ENCODE results near the gene CLBA1.

CLBA1 gene

GRCh38 chr14:105015242-105015641 is 29.7 kb downstream of the CLBA1 start:
- no peaks in the 10 kb centered on the region for H3K9me3 ChIP-seq
- no peak for TF ChIP-seq CTCF (IDR thresholded peaks at IDR 0.05; ENCODE audit: low read depth, low read length)
- peaks cover 42% of the 10 kb centered on the region for H3K4me1 ChIP-seq
- no peak overlapping the region for H3K4me3 ChIP-seq (ENCODE audit: low read depth, low read length)
- no peak for DNase-seq
- peaks cover 40% of the 10 kb centered on the region for H3K36me3 ChIP-seq
- no peaks in the 10 kb centered on the region for H3K27me3 ChIP-seq

GRCh38 chr14:105015905-105016304 is 30.3 kb downstream of the CLBA1 start:
- Histone ChIP-seq H3K36me3 (peaks cover 39% of the 10 kb centered on the region), H3K4me3 (ENCODE audit: low read depth, low read length) (no peak overlapping the region), H3K4me1 (peaks cover 42% of the 10 kb centered on the region)

GRCh38 chr14:105018414-105018813 is 32.8 kb downstream of the CLBA1 start:
- no peaks in the 10 kb centered on the region for H3K9me3 ChIP-seq
- no peak for TF ChIP-seq CTCF (IDR thresholded peaks at IDR 0.05; ENCODE audit: low read depth, low read length)
- no peaks in the 10 kb centered on the region for H3K27me3 ChIP-seq
- no peak overlapping the region for H3K4me3 ChIP-seq (ENCODE audit: low read depth, low read length)
- peaks cover 34% of the 10 kb centered on the region for H3K4me1 ChIP-seq
- DNase-seq = no peak
- H3K36me3 ChIP-seq = peaks cover 28% of the 10 kb centered on the region

More at GRCh38 chr14:105015905-105016304, 30.3 kb downstream of the CLBA1 start:
- H3K9me3 ChIP-seq = no peaks in the 10 kb centered on the region
- H3K27me3 ChIP-seq = no peaks in the 10 kb centered on the region
- no peak for TF ChIP-seq CTCF (IDR thresholded peaks at IDR 0.05; ENCODE audit: low read depth, low read length)
- no peak for DNase-seq

GRCh38 chr14:105019861-105020814 is 34.5 kb downstream of the CLBA1 start:
- Histone ChIP-seq H3K27me3 (no peaks in the 10 kb centered on the region), H3K9me3 (no peaks in the 10 kb centered on the region), H3K36me3 (peaks cover 28% of the 10 kb centered on the region), H3K4me3 (ENCODE audit: low read depth, low read length) (peak overlapping the region; percentile 62), H3K4me1 (peaks cover 18% of the 10 kb centered on the region)
- peak; percentile 51 for DNase-seq
- no peak for TF ChIP-seq CTCF (IDR thresholded peaks at IDR 0.05; ENCODE audit: low read depth, low read length)

- peaks cover 10% of the 10 kb centered on the region for H3K4me1 ChIP-seq
- DNase-seq = peak; percentile 99
- H3K27me3 ChIP-seq = no peaks in the 10 kb centered on the region
- H3K9me3 ChIP-seq = no peaks in the 10 kb centered on the region
- peaks cover 22% of the 10 kb centered on the region for H3K36me3 ChIP-seq
- H3K4me3 ChIP-seq (ENCODE audit: low read depth, low read length) = peak within 1 kb of the TSS; percentile 90
- no peak for TF ChIP-seq CTCF (IDR thresholded peaks at IDR 0.05; ENCODE audit: low read depth, low read length)
These were observed 35.4 kb downstream of the CLBA1 start, which contains the start of gene CDCA4 for GRCh38 chr14:105020815-105021655. CDCA4 (minus strand) TSS chr14:105021083; CDS start chr14:105011929, 9,154 bp downstream.
